ENCODE results near the gene GRM7.

Gene GRM7

DNA sequence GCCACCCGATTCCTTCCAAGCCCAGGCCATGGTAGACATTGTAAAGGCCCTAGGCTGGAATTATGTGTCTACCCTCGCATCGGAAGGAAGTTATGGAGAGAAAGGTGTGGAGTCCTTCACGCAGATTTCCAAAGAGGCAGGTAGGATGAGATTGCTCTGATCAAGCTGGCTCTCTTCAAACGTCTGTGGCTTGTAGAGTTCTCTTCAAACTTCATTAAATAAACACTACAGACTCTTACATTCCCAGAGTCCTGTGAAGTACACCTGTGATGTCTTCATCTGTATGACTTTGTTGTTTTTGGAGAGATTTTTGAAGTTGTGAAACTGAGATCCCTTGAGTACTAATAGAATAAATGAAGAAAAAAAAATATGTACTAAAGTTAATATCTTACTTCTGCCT, 285.6 kb downstream of the GRM7 start:
- DNase-seq (ENCODE audit: low read depth, low spot score): no peak

DNA sequence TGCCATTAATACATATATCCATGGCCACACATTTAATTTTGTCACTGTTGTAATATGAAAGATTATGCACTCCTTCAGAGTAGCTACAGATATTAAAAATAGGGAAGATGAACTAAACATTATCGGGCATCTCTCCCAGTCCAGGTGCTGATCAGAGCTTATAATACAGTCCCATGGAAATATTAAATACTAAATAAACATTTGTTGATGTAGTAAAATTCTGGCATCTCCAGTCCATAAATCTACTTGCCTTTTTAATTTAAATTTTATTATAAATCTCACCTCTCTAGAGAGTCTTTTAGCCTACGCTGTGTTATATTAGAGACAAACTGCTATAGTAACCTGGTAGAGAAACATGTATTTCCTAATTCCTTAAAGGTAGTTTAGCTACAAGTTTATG, 297.6 kb downstream of the GRM7 start:
- no peak for DNase-seq (ENCODE audit: low read depth, low spot score)

DNA sequence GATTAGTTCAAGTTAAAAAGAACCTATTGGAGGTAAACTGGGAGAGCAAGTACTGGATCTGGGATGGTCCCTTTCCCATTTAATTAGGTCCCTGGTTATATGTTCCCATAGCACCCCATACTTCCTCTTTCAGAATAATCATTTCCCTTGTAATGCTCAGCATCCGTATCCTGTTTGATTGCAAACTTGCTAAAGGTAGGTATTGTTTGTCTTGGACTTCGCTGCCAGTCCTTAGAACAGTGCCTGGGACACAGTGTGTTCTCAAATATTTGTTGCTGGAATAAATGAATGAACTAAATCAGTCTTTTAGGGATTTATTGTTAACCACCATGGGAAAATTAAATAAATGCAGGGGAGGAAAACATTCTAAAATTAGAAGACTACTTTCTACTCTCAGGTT, 299.8 kb downstream of the GRM7 start:
- no peak for DNase-seq (ENCODE audit: low read depth, low spot score)

- no peak for DNase-seq (ENCODE audit: low read depth, low spot score)
Measured at GRCh38 chr3:7166460-7166859, 305.5 kb downstream of the GRM7 start.

DNA sequence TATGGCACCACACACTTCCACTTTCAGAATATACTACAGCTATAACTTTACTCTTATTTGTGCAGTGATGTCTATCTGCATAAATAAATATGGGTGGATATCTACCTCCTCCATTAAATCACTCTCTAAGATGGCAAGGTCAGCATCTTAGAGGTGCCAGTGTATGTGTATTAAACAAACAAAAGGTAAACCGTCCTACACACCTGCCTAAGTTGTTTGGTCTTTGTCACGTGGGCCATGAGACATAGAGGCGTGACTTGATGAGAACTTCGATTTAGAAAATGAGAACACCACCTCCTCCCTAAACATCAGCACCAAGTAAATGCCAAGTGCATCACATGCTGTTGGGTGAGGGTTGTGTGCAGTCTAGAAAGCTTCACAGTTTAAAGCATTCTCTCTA, 310.6 kb downstream of the GRM7 start:
- no peak for DNase-seq (ENCODE audit: low read depth, low spot score)

DNA sequence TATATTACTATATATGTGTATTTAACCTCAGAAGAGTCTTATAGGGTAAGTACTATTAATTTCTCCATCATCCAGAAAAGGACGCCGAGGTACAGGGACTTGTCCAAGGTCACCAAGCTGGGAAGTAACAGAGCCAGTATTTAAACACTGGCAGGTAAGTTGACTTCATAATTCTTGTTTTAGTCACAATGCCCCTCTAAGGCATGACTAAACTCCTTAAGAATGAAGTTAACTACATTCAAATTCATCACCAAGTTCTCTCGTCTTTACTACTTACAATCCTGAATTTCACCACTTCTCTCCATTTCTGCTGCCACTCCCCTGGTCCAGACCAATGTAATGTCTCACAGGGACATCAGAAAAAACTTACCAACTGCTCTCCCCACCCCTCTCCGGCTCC, 312.1 kb downstream of the GRM7 start:
- DNase-seq (ENCODE audit: low read depth, low spot score): no peak

- DNase-seq (ENCODE audit: low read depth, low spot score): no peak
Measured at GRCh38 chr3:7188551-7188950, 327.6 kb downstream of the GRM7 start.

GRCh38 chr3:7190095-7190494, 329.2 kb downstream of the GRM7 start:
- no peak for DNase-seq (ENCODE audit: low read depth, low spot score)

DNA sequence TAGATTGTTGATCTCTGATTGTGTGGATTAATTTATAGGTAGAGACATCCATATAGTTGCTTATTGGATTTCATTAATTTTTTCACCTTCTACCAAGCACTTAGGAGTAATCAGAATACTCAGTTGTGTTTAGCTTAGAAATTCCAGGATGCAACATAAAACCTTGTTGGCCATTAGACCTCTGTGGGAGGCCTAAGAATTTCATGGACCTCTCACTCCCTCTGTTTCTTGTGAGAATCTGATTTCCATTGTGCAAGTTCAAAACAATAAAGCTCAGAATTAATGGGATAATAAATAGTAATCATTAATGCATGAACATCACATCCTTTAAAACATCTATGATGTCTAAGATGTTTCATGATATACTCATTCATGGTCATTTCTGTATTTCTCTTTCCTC, 332.4 kb downstream of the GRM7 start:
- no peak for DNase-seq (ENCODE audit: low read depth, low spot score)

GRCh38 chr3:7194071-7194835, 333.3 kb downstream of the GRM7 start:
- no peak for DNase-seq (ENCODE audit: low read depth, low spot score)

- no peak for DNase-seq (ENCODE audit: low read depth, low spot score)
Measured at GRCh38 chr3:7195934-7196333, 335.0 kb downstream of the GRM7 start.

DNA sequence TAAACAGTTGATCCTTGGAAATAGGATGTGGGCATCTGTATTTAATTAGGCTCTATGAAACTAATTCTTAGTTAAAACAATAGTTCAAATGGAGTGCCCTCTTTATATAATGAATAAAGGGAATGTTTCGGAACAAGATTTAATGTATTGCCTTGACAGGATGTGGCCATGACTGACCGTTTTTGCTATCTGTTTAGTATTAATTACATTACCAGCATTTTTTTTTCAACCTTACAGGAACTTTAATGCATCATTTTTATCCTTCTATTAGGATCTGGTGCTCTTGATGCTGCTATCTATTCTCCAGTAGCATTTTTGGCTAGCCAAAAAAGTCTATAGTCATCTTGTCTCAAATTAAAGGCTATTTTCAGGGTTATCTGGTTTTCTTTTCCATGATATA, 340.9 kb downstream of the GRM7 start:
- no peak for DNase-seq (ENCODE audit: low read depth, low spot score)

- DNase-seq (ENCODE audit: low read depth, low spot score): no peak
Measured at GRCh38 chr3:7203969-7204847, 343.3 kb downstream of the GRM7 start.

- no peak for DNase-seq (ENCODE audit: low read depth, low spot score)
Measured at GRCh38 chr3:7204848-7205156, 343.9 kb downstream of the GRM7 start.

DNA sequence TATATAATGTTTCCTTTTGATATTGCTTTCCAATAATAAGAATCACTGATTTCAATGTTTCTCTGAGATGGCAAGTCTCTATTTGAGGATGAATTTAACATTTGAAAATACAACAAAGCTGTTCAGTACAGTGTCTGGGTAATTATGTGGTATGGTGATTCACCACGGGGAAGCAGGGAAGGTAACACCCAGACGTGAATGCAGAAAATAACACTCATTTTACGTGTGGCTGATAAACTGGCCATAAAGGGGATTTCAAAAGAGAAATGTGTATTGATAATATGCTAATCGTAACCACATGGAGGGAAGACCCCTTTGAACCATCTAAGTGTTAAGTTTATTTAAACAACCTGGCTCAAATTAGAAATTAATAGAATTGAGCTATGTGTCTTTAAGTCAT, 344.6 kb downstream of the GRM7 start:
- no peak for DNase-seq (ENCODE audit: low read depth, low spot score)

DNA sequence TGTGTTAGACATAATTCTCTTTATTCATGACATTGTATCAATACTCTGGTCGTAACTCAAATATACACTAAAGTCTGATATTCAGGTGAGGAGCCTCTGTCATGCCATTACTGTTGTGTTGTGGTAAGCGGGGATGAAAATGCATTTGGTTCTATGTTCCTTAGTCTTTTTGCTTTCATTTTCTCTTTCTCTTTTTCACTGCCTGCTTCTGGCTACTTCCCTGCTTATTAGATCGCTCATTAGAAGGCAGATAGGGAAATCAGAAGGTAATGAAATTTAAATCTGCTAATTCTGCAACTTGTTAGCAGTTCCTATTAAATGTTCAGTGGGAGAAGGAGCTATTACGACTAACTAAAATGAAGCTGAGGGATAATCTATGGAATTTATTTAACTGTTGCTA, 345.0 kb downstream of the GRM7 start:
- no peak for DNase-seq (ENCODE audit: low read depth, low spot score)

GRCh38 chr3:7207125-7207524, 346.2 kb downstream of the GRM7 start:
- DNase-seq (ENCODE audit: low read depth, low spot score): no peak

DNA sequence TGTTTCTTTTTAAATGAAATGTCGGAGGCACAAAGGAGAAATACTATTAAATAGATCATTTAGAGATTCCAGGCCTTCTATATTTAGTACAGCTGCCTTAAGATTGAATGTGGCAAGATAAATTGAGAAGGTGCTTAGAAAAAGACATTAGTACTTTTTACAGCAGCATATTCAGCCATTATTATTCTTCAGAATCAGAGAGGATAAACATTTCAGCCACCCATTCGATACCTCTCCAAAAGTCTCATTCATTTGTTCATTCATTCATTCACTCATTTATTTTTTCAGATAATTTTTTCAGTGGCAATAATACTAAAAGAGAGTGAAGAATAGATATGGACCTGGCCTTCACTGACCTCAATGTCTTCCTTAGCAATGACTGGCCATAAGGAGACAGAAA, 347.0 kb downstream of the GRM7 start:
- DNase-seq (ENCODE audit: low read depth, low spot score): no peak

- DNase-seq (ENCODE audit: low read depth, low spot score): no peak
Measured at GRCh38 chr3:7209098-7209497, 348.2 kb downstream of the GRM7 start.

GRCh38 chr3:7211740-7212139, 350.8 kb downstream of the GRM7 start:
- DNase-seq (ENCODE audit: low read depth, low spot score): no peak

- DNase-seq (ENCODE audit: low read depth, low spot score): no peak
Measured at GRCh38 chr3:7215706-7216105, 354.8 kb downstream of the GRM7 start.

- DNase-seq (ENCODE audit: low read depth, low spot score): no peak
Measured at GRCh38 chr3:7226393-7226792, 365.5 kb downstream of the GRM7 start.

DNA sequence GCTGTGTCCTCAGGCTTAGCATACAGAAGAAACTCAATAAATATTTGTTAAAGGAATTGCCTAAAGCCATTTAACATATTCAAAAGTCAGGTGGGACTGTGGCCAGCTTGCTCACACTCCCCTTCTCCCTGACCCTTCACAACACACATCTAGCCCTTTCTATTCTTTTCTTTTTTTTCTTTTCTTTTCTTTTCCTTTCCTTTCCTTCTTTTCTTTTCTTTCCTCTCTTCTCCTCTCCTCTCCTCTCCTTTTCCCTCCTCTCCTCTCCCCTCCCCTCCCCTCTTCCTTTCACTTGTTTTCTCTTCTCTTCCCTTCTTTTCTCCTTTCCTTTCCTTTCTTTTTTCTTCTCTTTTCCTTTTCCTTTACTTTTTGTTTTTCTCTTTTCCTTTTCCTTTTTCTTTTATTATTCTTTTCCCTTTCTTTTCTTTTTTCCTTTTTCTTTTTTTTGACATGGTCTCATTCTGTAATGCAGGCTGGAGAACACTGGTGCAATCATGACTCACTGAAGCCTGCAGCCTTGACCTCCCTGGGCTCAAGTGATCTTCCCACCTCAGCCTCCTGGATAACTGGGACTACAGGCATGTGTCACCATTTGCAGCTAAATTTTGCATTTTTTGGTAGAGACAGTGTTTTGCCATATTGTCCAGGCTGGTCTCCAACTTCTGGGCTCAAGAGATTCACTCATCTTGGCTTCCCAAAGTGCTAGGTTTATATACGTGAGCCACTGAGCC, 377.8 kb downstream of the GRM7 start:
- DNase-seq (ENCODE audit: low read depth, low spot score): no peak

Data from activated CD4-positive, CD25-positive, alpha-beta regulatory T cell treated with anti-CD3 and anti-CD28 coated beads, Interleukin-2, amount 50 U/mL, for 16 hours (primary cell).